HT-29 (cell line): Measurements from ENCODE around the gene BOD1L1. TPM values are rescaled to one million over a fixed set of nuclear protein-coding genes. Genes with fewer than 3 reads are reported as not detected.

ENCODE experiments used
- DNase-seq: peaks from one replicate; pipeline ENCODE4 v3.0.0-alpha.2; 2015; ENCODE audit warnings: low spot score
- total RNA-seq: library from RNA; depleted of rRNA; stranded (reverse); fragments of >200 nt; shearing (Covaris generic); gene quantifications from 2 replicates; pipeline ENCODE4 v1.2.3, GENCODE V29; 2014

The BOD1L1 gene
- total RNA-seq, 1 experiment from 2014 or later, result 9.9 TPM

DNA sequence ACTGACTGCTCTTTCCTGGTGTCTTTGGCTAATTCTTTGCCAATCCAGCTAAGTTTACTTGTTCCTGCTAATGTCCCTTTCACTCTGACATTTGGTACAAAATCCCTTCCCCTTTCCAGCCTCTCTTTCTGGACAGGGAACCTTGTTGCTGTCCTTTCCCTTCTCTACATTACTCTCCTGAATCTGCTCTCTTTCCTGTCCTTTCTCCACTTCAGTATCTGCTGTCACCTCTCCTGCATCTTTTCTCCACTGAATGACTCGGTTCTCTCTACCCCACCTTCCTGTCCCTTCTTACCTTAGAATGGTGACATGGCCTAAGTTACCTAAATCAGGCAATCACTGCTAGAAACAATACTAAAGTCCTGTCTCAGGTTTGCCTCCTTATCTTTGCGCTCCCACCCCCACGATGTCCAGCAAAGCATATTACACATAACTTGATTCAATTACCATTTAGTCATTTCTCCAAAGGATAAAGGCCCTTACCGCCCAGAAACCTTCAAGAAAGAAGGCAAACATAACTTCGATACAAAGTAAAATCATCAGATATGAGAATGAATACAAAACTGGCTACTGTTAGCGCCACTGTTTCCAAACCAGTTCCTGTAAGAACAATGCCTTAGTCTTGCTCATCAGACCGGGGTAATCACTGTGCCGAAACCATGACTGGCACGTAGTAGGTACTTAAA lies 890 bp downstream of the BOD1L1 start:
- peak; percentile 23 for DNase-seq

GRCh38 chr4:13618212-13618806 lies 9.2 kb downstream of the BOD1L1 start:
- DNase-seq, result no peak

GRCh38 chr4:13617801-13618200 lies 9.7 kb downstream of the BOD1L1 start:
- no peak for DNase-seq

DNA sequence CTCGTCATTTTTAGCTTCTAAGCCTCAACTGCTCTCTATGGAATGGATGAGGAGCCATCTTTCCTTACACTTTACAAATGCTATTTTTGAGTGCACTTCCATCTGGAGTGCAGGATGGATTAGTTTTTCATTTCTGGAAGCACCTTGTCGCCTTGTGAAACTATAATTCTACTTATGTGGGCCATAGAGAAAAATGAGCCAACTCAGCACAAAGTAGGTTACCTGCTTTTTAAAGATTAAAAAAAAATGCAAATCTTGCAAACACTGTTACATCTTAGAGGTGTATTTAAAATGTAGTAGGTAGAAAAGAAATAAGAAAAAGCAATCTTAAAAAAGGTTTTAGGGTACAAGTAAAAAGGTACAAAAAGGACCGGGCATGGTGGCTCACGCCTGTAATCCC lies 10.9 kb downstream of the BOD1L1 start:
- DNase-seq, result no peak

DNA sequence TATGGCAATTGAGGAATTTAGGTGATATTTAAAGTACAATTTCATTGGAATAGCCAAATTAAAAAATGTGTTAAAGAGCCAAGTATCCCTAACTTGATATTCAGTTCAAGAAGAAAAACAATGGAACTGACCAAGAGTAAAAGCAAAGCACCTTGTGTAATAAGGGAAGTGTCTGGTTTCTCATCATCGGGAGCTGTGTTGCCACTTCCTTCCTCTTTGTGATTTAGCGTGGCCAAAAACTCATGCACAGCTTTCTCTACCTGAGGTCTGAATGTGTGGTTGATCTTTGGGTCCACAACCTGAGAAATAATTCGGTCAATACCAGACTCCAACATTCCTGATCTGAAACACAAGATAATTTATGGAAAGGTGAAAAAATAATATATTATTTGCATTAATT lies 12.4 kb downstream of the BOD1L1 start:
- DNase-seq, result no peak

GRCh38 chr4:13612569-13612968 lies 15.0 kb downstream of the BOD1L1 start:
- no peak for DNase-seq

DNA sequence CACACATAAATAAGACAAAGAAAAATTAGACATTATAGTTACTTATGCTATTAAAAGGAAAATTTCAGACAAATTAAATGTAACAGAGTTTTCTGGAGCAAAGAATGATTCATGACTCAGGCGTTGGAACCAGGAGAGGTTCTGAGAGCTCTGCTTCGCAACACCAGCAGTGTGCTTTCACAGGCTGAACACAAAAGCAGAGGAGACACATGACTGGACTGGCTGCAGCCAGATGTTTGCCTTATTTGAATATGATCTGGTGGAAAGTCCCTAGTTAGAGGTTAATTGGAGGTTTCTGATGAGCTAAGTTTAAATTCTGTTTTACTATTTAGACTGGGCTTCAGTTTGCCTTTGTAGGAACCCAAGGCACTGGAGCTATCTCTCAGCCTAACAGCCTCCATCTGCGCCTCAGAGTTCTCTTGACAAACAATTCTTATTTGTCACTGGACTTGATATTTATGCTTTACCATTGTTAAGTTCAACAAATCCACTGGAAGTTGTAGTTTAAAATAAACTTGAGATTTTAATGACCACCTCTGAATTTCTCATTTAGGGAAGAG lies 16.2 kb downstream of the BOD1L1 start:
- no peak for DNase-seq

DNA sequence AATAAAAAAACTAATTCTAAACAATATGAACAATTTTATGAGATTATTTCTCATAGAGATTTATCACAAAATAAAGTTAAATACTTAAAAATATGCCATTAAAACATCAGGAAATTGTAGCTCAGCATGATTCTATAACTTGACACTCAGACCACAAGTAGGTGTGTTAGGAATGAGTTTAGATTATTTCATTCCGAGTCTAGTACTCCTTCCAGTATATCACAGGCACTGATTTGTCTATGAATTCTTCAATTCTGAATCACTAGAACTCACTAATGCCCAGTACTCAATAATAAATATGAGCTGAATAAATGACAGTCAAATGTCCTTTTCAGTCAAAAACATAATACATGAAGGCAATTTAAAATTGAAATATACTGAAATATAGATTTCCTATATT lies 22.2 kb downstream of the BOD1L1 start:
- no peak for DNase-seq

- no peak for DNase-seq
Observed at GRCh38 chr4:13601848-13602247, 25.7 kb downstream of the BOD1L1 start.

- no peak for DNase-seq
Observed at GRCh38 chr4:13601048-13601447, 26.5 kb downstream of the BOD1L1 start.

DNA sequence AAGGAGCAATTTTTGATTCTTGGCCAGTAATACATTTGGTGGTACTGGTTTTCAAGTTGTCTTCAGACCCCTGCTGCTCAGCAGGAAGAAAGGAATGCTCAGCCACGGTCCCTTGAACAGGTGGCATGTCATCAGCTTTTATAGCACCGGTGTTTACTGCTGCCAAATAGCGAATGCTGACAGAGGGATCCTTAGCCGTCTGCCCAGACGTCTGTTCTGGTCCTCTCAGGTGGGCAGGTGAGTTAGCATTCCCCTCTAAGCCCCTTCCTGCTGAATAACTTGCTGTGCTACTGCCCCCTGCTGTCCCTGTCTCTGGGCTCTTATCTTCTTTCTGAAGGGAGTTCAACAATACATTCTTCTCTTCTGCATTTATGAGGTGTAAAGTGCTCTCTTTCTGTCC lies 28.4 kb downstream of the BOD1L1 start:
- DNase-seq, result no peak

- no peak for DNase-seq
Observed at GRCh38 chr4:13597604-13598003, 29.9 kb downstream of the BOD1L1 start.

DNA sequence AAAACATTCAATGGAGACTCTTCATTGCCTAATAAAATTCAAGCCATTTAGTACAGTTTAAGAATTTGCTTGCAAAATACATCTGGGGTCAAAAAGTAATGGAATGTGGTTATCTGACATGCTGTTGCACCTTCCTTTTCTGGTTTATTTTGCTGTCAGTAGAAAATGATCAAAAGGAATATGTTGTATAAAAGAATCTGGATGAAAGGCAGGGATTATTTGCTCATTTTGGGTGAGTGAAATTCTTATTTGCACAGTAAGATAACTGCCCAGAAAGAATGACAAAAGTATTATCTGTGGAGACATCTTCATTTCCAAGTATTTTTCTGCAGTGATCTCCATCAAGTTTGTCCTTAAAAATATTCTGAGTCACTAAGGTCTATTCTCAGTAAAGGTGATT lies 30.4 kb downstream of the BOD1L1 start:
- no peak for DNase-seq

DNA sequence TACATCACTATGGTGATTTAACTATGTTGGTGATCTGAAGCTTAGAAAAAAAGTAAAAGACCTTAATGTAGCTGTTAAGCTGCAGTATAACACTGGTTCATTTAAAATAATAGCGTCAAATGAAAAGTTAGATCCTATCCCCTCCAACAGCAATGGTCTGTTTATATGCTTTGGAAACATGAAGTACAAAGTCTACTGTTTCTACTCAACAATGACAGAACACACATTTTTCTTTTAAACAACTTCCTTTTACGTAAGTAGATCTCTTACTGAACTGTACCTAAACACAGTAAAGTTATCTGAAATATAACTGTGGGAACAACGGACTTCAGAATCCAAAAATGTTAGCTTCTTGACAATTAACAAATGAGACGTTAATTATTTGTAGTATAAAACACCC lies 35.3 kb downstream of the BOD1L1 start:
- no peak for DNase-seq

DNA sequence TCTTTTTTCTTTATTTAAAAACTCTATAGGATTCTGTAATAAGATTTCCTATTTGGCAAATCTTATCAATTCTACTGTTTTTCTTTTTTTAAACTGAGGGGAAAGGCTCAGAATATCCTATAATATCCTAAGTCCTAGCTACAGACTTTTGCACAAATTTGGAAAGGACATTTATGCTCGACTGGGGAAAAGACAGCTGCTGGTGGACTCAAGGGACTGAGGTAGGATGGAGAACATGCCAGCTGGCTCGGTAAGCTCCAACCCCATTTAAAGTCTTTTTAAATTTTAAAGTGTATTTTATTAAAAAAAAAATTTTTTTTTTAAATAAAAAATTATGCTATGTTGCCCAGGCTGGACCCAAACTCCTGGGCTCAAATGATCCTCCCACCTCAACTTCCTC lies 36.8 kb downstream of the BOD1L1 start:
- no peak for DNase-seq

GRCh38 chr4:13588954-13589353 lies 38.6 kb downstream of the BOD1L1 start:
- no peak for DNase-seq

GRCh38 chr4:13584481-13584880 lies 43.0 kb downstream of the BOD1L1 start:
- no peak for DNase-seq

DNA sequence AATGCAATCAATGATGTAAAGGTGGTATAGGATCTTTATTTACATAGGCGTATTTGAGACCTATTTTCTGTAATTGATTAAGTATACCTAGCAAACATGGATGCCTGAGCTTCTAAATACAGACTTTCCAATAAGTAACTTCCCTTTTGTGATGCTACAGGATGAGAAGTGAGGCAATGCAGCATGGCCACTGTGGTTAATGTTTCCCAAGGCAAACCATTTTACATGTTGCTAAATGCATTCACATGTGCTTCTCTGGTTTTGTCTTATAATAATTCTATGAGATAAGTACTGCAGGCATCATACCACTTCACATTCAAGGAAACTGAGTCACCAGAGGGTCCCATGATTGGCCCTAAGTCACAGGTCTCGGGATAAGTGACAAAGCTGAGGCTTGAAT lies 47.5 kb downstream of the BOD1L1 start:
- no peak for DNase-seq

GRCh38 chr4:13577660-13578059 lies 49.9 kb downstream of the BOD1L1 start:
- no peak for DNase-seq

GRCh38 chr4:13570916-13571315 lies 56.6 kb downstream of the BOD1L1 start:
- no peak for DNase-seq

- no peak for DNase-seq
Observed at GRCh38 chr4:13567125-13567524, 60.4 kb downstream of the BOD1L1 start.

- no peak for DNase-seq
Observed at GRCh38 chr4:13562876-13563275, 64.6 kb downstream of the BOD1L1 start.

- DNase-seq, result no peak
Observed at GRCh38 chr4:13561673-13562072, 65.9 kb downstream of the BOD1L1 start.
